H7 (cell line): ENCODE measurements around the gene PTPN22. TPM values are rescaled to one million over a fixed set of nuclear protein-coding genes. Genes with fewer than 3 reads are reported as not detected.

Source experiments
- DNase-seq: peaks from one replicate; pipeline ENCODE4 v3.0.0; 2012
- H3K27me3 ChIP-seq: 2 replicates; pipeline ENCODE4 v1.6.0; 2011; ENCODE audit warnings: mild to moderate bottlenecking, low read length; ENCODE audit not compliant: control insufficient read depth, insufficient read depth
- H3K36me3 ChIP-seq: replicated peaks from 2 replicates; pipeline ENCODE4 v1.5.1; 2011; ENCODE audit warnings: low read length; ENCODE audit not compliant: control insufficient read depth, insufficient read depth
- H3K4me3 ChIP-seq: 2 replicates; pipeline ENCODE4 v1.5.1; 2011; ENCODE audit warnings: low read depth, mild to moderate bottlenecking, control low read depth, low read length, moderate library complexity; ENCODE audit not compliant: insufficient read depth
- total RNA-seq: library from RNA; depleted of rRNA; stranded (reverse); fragments of >200 nt; shearing (Covaris generic); gene quantifications from 2 replicates; pipeline ENCODE4 v1.2.3, GENCODE V29; 2014

The PTPN22 gene
- total RNA-seq, 1 experiment from 2014 or later, result not detected

DNA sequence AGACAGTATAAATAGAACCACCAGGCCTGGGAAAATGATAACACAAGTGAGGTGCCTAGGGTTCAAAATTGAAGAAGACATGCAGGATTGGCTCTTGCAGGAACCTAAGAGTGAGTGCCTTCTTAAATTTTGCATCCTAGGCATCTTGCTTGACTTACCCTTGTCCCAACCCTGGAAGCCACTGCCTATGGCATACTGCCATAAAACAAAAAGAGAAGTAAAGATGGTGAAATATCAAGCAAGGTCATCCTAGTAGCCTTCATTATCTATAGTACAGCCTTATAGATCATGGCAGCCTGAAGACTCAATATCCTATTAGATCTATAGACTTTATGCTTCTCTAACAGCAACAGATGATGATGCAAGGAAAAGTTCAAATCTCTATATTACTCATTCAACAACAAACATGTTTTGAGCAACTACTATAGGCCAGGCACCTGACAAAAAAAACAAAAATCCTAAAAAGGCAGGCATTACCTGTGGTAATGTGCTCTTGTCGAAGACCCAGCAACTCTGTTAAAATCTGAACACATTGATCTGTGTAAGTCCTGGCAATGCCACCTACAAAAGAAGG is 26.8 kb upstream of the PTPN22 start:
- H3K27me3 ChIP-seq, result no peaks in the 10 kb centered on the region
- no peak overlapping the region for H3K4me3 ChIP-seq
- no peak for DNase-seq
- H3K36me3 ChIP-seq, result peaks cover 3% of the 10 kb centered on the region

DNA sequence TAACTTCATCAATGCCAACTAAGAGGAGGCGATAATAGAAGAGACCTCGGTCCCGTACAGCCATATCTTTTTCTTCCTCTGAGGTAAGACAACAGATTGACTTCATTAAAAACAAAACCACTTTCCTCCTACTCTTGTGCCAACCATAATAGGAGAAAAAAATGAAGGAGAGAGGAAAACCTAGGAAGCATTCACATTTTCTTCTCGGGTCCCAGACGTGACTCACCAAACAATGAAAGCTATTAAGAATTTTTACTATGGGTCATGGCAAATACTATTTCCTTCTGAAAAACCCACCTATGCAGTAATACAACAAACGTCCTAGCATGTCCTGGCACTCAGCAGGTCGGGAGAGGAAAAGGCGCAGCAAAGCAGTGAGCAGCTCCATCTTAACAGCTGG is 24.4 kb upstream of the PTPN22 start:
- Histone ChIP-seq H3K4me3 (no peak overlapping the region), H3K36me3 (peaks cover 3% of the 10 kb centered on the region), H3K27me3 (no peaks in the 10 kb centered on the region)
- no peak for DNase-seq

DNA sequence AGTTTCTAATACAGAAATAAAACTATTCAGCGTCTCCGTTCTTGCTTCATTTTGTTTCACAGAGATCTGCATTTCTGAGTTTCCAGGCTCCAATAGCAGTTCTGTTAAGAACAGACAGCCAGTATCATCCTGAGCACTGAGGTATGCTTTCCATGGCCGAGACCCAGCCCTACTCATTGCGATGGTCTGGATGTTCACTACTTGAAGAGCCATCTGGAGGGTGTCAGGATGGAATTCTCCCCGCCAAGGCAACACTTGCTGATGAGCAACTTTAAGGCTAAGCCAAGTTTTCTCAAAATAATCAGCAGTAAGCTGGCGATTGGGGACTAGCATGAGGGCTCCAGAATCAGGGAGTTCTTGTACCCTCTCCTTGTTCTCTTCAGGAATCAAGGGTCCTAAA is 23.6 kb upstream of the PTPN22 start:
- Histone ChIP-seq H3K36me3 (peaks cover 3% of the 10 kb centered on the region), H3K4me3 (no peak overlapping the region), H3K27me3 (no peaks in the 10 kb centered on the region)
- DNase-seq, result no peak

DNA sequence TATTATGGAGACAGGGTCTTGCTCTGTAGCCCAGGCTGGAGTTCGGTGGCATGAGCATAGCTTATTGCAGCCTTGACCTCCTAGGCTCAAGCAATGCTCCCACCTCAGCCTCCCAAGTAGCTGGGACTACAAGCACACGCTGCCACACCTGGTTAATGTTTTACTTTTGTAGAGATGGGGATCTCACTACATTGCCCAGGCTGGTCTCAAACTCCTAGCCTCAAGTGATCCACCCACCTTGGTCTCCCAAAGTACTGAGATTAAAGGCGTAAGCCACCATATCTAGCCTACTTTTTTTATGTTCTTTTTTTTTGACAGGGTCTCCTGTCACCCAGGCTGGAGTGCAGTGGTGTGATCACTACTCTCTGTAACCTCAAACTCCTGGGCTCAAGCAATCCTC is 21.8 kb upstream of the PTPN22 start:
- no peaks in the 10 kb centered on the region for H3K27me3 ChIP-seq
- DNase-seq, result no peak
- H3K36me3 ChIP-seq, result no peaks in the 10 kb centered on the region; the same call in none of the 2 replicates
- H3K4me3 ChIP-seq, result no peak overlapping the region

DNA sequence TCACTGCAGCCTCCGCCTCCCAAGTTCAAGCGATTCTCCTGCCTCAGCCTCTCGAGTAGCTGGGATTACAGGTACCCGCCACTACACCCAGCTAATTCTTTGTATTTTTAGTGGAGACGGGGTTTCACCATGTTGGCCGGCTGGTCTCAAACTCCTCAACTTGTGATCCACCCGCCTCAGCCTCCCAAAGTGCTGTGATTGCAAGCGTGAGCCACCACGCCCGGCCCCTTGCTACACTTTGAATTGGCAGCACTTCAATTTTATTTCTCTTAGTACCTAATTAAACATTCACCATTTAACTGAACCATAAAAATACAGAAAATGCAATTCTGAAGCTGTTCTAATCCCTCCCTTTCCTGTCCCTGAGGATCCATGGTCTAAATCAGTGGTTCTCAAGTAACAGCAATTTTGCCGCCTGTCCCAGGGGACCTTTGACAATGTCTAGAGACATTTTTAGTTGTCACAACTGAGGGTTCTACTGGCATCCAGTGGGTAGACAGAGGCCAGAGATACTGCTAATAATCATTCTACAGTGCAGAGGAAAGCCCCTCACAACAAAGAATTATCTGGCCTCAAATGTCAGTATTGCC is 20.2 kb upstream of the PTPN22 start:
- DNase-seq, result no peak
- no peak overlapping the region for H3K4me3 ChIP-seq
- H3K27me3 ChIP-seq, result no peaks in the 10 kb centered on the region
- no peaks in the 10 kb centered on the region; the same call in none of the 2 replicates for H3K36me3 ChIP-seq

DNA sequence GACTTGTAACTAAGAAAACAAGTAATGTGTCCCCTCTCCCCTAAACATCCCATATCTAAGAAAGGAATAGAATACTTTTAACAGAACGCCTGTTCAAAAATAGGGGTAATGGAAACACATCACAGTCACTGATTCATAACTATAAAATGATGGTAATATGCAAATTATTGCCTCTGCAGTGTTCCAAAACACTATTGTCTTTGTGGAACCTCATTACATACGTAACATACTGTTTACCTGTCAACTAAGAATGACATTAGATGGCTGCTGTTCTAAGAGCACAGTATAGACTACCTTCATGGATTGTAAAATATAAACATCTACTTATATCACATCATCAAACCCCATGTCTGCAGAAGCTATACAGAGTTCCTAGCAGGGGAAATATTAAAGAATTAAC is 19.3 kb upstream of the PTPN22 start:
- no peak for DNase-seq
- Histone ChIP-seq H3K4me3 (no peak overlapping the region), H3K36me3 (no peaks in the 10 kb centered on the region; the same call in none of the 2 replicates), H3K27me3 (no peaks in the 10 kb centered on the region)

DNA sequence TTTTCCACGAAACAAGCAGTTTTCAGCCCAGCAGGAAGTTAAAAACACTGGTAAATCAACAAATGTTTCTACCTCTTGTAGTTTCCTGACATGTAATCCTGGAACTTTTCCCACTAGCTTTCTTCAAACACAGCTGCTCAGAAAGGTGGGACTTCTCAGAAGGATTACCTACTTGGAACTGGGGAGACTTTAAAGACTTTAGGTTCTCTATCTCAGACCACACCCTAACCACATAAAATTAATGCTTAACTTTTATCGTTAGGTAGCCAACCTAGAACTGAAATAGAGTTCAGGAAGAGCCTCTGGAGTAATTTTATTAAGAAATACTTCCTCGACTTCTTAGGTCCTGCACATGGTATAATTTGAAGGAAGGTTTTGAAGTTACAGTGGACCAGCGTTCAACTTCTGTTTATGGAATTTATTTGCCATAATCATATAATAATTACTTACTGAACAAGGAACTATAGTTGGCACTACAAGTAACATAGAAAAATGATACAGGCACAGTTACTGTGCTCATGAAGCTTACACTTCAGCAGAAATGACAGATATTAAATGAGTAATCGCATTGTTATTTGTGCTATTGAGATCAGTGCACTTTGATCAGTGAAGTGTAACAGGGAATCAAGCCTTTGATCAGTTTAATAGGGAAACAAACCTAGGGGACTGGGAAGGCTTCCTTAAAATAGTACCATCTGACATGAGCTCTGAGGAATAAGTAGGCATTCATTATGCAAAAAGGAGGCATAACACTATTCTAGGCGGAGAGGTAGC is 16.1 kb upstream of the PTPN22 start, which contains the start of gene BCL2L15:
Gene BCL2L15 (minus strand): TSS at position 180 of the 774 bp plus-strand sequence. CDS start 206 bp downstream, outside the sequence.
- Histone ChIP-seq H3K4me3 (no peak within 1 kb of the TSS), H3K36me3 (no peaks in the 10 kb centered on the region), H3K27me3 (no peaks in the 10 kb centered on the region)
- DNase-seq, result no peak

DNA sequence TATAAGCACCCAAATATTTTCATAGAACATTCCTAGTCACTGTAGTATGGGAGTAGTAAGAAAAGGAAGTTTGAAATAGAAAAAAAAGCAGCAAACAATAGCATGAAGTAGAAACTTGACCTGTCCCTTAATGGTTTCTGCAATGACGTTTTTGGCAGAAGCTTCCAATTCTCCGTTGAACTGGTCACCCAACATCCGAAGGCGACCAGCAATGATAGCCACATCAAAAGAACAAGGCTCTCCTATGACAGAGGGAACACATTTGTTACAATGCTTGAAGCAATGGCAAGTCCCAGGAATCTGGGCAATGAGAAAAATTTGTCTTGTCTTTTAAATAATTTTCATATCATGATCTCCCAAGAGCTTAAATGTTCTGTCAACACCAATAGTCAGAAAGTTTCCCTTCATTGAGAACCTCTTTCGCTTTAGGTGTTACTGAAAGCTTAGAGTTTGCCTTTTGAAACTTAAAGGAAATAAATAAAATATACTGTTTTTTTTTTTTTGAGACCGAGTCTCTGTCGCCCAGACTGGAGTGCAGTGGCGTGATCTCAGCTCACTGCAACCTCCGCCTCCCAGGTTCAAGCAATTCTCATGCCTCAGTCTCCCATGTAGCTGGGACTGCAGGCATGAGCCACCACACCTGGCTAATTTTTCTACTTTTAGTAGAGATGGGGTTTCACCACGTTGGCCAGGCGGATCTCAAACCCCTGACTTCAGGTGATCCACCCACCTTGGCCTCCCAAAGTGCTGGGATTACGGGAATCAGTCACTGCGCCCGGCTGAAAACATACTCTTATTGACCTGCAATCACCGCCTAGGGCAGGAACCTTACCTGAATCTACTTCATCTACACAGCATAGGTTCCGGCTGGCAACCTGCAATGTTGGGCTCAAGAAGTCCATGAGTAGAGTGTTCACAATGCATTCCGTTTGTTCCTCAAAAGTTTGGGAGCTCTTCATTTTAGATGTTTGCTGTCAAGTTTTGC is 15.2 kb upstream of the PTPN22 start:
- Histone ChIP-seq H3K4me3 (no peak overlapping the region), H3K36me3 (no peaks in the 10 kb centered on the region), H3K27me3 (no peaks in the 10 kb centered on the region)
- no peak for DNase-seq

DNA sequence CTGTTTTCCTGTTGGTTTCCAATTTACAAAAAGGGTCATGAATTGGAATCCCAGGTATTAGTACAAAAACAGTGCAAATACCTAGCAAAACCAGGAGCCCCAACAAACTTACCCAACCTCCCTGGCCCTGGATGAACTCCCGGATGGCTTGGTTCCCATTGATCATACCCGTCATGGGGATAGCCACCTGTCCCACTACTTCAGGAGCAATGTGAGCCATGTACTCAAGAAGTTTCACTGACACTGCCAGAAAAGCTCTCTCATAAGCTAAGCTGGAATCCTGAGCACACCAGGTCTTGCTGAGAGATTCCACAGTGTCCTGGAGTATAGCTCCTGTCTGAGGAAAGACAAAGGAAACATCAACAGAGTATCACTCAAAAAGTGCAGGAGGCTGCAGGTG is 10.1 kb upstream of the PTPN22 start:
- no peak for DNase-seq
- Histone ChIP-seq H3K36me3 (no peaks in the 10 kb centered on the region), H3K27me3 (no peaks in the 10 kb centered on the region), H3K4me3 (no peak overlapping the region)

DNA sequence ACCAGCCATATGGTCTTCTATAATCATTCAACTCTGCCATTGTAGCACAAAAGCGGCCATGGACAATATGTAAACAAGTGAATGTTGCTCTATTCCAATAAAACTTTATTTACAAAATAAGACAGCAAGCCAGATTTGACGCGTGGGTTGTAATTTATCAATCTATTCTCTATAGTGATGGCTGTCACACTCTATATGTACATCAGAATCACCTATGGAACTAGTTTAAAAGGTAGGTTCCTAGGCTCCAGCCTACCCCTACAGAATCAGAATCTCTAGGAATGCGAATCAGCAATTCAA is 8.2 kb upstream of the PTPN22 start:
- H3K36me3 ChIP-seq, result no peaks in the 10 kb centered on the region
- DNase-seq, result no peak
- no peaks in the 10 kb centered on the region for H3K27me3 ChIP-seq
- no peak overlapping the region for H3K4me3 ChIP-seq

DNA sequence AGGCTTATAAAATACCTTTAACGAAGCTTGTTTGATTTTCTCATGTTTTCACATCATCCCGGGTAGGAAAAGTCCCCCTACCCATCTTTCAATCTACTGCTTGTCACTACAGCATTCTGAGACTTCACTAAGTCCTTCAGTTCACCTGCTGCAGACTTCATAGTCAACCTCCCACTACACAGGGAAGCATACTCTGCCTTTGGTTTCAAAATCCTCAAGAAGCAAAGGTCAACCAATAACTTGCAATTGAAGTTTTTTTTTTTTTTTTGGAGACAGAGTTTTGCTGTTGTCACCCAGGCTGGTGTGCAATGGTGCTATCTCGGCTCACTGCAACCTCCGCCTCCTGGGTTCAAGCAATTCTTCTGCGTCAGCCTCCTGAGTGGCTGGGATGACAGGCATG is 4.7 kb upstream of the PTPN22 start:
- Histone ChIP-seq H3K27me3 (no peaks in the 10 kb centered on the region), H3K4me3 (no peak overlapping the region), H3K36me3 (no peaks in the 10 kb centered on the region)
- no peak for DNase-seq

DNA sequence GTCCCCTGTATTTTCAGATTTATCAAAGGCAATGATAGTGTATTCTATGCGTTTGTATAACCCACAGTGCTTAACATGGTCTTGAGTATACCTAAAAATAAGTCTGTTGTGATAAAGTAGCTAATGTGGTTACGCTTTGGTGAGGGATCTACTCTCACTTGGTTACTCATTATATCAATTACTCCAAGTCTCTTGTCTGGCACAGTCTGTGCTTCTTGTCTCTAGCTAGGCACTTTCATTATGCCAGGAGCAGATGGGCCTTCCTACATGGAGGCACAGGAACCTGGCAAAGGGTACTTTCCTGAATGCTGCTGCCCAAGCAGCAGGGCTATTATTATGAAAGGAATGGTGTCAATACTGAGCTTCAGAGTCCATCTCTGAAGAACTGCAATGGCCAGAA is 4.2 kb upstream of the PTPN22 start:
- H3K36me3 ChIP-seq, result no peaks in the 10 kb centered on the region
- DNase-seq, result no peak
- no peaks in the 10 kb centered on the region for H3K27me3 ChIP-seq
- no peak overlapping the region for H3K4me3 ChIP-seq

DNA sequence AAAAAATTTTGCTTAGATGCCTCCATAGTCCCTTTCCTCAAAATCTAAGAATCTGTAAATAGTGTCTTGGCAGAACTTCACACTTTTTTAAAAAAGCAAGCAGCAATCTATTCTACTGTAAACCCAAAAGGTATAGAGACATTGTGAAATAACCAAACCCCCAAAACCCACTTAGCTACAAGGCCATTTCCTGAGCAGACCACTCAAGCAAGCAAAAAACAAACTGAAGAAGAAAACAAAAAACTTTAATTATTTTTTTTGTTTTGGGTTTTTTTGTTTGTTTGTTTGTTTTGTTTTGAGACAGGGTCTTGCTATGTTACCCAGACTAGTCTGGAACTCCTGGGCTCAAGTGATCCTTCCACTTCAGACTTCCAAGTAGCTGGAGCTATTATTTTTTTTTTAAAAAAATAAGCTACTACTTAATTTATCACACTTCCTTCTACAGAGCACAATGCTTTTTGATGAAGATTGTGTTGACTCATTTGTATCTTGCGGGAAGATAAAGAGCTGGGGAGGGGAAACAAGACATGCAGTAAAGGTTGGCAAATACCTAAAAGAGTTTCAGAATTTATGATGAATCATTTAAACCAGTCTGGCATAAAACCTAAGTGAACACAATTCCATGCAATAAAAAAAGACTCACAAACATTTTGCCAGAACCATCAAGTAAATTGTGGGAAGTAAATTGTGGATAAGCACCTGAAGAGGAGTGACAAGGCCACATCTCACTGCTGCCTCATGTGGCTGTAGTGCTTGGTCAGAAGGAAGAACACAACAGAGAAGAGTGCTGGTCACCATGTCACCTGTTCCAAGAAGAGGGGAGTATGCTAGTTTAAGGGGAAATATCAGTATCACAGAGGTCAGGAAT is 2.7 kb upstream of the PTPN22 start:
- DNase-seq, result peak; percentile 18
- Histone ChIP-seq H3K4me3 (no peak overlapping the region), H3K27me3 (no peaks in the 10 kb centered on the region), H3K36me3 (no peaks in the 10 kb centered on the region)
